Activated CD8-positive, alpha-beta memory T cell treated with anti-CD3 and anti-CD28 coated beads for 4 hours (primary cell): ENCODE measurements around the gene SHD.

ENCODE experiments used
- DNase-seq, 2 donors: peaks; one replicate each; pipeline ENCODE4 v3.0.0-alpha.2; 2020; ENCODE audit warnings: low read depth in 2 of 2

Gene SHD

DNA sequence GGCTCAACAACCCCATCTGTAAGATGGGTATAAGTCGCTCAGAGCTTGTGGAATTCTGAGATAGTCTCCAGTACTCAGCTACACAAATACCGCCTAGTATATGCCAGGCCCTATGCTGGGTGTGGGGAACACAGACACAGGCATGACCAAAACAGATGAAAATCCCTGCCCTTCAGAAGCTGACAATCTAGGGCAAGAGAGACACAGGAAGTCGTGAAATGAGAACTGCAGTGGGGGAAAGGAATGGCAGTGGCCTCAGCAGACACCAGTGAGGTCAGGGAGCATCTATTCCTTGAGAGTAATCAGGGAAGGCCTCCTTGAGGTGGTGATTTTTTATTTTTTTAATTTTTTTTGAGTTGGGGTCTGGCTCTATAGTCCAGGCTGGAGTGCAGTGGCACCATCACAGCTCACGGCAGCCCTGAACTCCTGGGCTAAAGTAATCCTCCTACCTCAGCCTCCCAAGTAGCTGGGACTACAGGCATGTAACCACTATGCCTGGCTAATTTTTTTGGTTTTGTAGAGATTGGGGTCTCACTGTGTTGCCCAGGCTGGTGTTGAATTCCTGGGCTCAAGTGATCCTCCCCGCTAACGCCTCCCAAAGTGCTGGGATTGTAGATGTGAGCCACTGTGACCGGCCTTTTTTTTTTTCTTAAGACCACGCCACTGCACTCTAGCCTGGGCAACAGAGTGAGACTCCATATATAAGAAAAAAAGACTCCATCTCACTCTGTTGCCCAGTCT is 19.9 kb downstream of the SHD start:
- no peak for DNase-seq

DNA sequence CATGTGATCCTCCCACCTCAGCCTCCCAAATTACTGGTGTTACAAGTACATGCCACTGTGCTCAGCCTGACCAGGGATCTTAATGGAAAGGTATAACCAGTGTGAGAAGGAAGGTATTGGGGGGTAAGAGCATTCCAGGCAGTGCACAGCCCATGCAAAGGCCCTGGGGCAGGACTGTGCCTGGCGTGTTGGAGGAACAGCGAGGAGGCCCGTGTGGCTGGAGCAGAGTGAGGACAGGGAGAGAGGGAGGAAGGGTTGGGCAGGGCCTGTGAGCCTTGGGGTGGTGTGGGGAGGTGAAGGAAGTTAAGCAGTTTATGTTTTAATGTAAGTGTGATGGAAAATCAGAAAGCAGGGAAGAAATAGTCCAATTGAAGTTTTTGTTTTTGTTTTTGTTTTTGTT is 21.5 kb downstream of the SHD start:
- no peak for DNase-seq

DNA sequence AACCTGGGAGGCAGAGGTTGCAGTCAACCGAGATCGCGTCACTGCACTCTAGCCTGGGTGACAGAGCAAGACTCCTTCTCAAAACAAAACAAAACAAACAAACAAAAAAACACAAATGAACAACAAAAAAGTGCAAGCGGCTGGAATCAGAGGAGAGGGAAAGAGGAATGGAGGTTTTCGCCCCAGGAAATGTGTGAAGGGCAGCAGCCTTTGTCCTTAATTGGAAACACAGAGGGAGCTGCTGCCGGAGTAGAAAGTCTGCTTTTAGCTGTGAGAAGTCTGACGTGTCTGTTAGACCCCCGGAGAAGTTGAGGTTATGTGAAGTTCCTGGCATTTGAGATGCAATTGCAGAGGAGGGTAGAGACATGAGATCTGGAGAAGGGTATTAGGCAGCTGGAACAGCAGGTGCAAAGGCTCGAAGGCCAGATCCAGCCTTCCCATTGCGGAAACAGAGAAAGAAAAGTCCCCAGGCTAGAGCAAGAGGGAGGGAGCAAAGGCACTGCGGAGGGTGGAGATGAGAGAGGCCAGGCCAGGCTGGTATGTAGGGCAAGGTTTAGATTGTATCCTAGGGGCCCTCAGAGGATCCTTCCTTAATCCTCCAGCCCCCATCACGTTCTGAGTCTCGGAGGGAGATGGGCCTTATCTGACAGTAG is 22.6 kb downstream of the SHD start:
- no peak for DNase-seq

DNA sequence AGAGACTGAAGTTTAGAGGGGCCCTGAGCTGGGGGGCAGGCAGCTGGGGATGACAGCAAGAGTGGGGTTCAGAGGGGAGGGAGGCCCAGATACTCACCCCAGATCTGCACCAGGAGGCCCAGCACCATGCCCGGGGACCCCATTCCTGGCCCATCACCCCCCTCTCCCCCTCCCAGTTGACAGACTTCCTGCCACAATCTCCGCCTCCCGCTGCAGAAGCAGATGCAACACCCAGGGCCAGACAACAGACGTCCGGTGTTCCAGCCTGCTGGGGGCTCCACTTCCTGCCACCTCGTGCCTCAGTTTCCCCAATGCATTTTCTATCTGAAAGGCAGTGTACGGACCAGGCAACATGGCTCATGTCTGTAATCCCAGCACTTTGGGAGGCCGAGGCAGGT is 23.2 kb downstream of the SHD start, which contains the start of gene TMIGD2:
TMIGD2 (minus strand) TSS at position 147 of the 398 bp plus-strand sequence; CDS start at position 143, 4 bp downstream.
- no peak for DNase-seq

DNA sequence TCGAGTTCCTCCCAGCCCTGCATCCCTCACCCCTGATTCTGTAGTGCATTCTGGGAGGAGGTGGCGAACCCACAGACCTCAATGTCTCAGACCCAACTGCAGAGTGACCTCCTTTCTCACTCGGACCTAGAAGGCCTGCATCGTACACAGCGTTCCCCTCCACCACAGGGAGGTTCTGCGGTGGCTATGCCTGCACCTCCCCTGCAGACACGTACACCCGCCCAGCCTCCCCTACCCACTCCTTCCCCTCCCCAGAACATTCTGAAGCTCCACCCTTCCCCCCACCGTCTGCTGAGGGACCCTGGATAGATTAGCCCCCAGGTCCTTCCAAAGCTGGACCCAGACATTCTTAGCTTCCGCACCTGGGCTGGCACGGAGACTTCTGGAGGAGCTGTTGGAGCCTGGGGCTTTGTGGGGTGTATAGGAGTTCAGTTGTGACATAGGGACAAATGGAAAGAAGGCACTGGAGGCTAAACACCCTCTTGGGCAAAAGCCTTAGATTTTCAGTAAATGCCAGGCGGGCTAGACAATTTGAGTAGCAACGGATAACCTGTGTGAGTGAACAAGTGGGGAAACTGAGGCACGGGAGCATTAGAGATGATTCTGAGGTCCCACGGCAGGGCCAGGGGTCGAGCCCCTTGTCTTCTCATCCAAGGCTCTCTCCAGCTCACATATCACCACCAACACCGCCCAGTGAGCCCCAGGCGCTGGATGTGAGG is 24.9 kb downstream of the SHD start:
- no peak for DNase-seq

DNA sequence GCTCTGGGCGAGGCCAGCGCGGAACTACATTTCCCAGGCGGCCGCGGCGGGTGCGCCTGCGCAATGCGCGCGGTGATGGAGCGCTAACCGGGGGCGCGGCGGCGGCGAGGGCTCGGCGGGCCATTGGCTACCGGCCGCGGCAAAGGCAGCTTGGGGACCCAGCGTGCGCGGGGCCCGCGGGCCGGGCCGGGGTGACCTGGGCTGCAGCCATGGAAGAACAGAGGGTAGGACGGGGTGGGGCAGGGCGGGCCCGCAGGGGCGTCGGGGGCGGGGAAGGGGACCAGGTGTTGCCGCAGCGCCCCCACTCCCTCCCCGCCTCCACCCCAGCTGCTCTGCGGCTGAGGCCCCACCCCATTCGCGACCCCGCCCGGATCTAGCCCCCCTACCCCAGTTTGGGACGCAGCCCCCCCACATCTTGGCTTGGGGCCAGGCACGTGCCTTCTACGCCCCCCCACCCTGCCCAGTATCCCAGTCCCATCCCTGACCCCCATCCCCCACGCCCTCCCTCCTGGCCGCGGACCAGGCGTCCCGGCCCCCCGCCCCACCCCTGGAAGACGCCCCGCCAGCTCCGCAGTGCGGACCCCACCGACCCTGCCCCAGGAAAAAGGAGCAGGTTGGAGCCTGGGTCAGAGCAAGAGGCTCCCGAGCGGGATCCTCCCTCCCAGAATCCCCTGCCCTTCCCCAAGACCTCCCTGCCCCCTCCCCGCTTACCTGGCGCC is 25.6 kb downstream of the SHD start, which contains the start of gene FSD1:
FSD1 (plus strand) TSS at position 61 of the 719 bp plus-strand sequence; CDS start at position 210, 149 bp downstream.
- peak in 1 of 2 donors; percentile 38 for DNase-seq

DNA sequence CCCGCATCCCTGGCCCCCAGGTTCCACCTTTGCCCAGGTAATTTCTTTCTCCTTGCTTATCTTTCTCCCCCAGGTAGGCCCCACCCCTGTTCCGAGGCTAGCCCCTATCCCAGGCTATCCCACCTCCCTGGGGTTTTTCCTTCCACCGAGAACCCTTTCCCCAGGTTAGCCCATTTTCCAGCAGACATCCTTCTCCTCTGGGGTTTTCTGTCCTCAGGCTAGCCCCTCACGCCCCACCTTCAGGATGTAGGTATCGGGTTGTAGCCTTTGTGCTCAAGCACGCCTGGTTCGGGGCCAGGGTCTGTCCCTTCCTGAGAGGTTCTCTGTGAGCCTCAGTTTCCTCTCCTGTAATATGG is 26.2 kb downstream of the SHD start:
- no peak for DNase-seq

DNA sequence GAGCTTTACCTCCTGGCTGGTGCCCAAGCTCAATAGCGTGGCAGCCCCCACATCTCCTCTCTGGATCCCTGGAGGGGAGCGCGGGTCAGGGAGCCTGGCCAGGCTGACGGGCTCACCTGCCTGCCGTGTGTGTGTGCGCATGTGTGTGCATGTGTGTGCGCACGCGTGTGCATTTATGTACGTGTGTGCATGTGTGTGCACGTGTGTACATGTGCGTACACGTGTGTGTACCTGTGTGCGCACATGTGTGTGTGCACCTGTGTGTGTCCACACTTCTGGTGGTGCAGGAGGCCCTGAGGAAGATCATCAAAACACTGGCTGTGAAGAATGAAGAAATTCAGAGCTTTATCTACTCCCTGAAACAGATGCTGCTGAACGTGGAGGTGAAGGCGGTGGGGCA is 26.6 kb downstream of the SHD start:
- DNase-seq = no peak

DNA sequence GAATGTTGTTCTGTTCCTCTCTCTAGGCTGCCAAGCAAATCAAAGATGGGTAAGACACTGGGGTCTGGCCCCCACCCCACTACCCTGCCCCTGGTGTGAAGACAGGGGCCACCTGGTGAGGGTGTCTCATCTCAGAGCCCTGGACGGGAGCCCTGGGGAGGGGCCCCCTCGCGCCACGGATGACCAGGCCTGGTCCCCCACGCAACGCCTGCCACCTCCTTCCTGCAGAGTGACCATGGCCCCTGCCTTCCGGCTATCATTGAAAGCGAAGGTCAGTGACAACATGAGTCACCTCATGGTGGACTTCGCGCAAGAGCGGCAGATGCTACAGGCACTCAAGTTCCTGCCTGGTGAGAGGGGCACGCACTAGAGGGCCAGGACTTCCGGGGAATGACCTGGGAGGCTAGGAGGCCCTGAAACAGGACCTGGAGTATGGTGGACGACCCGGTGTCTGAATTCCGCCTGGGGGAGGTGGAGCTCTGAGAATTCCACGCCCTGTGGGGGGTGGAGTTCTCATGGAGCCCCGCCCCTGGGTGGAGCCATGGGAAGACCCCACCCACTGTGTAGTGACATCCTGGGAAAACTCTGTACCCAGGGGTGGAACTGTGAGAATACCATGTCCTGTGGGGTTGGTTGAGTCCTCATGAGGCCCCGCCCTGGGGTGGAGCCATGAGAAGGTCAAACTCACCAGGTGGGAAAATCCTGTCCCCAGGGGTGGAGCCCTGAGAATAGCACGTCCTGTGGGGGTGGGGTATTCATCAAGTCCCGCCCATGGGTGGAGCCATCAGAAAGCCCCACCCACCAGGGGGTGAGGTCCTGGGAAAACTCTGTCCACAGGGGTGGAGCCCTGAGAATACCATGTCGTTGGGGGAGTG is 31.4 kb downstream of the SHD start:
- DNase-seq = no peak

DNA sequence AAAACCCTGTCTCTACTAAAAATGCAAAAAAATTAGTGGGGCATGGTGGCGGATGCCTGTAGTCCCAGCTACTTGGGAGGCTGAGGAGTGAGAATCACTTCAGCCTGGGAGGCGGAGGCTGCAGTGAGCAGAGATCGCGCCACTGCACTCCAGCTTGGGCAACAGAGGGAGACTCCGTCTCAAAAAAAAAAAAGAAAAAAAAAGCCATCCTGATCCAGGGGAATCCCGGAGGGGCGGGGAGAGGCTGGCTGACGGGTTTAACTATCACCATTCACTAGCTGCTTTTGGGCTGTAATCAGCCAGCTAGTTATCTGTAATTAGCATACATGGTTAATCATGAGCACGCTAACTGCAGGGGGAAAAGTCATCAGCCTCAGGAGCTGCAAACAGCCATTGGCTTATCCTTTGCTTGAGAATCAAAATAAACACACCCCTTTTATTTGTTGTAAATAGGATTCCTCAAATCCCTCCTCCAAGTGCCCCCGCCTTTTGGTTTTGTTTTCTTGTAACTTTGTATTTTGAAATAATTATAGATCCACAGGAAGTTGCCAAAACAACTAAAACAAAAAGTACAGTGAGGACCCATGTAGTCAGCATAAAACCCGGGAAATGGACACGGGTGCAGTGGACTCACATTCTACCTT is 34.9 kb downstream of the SHD start:
- DNase-seq = no peak

DNA sequence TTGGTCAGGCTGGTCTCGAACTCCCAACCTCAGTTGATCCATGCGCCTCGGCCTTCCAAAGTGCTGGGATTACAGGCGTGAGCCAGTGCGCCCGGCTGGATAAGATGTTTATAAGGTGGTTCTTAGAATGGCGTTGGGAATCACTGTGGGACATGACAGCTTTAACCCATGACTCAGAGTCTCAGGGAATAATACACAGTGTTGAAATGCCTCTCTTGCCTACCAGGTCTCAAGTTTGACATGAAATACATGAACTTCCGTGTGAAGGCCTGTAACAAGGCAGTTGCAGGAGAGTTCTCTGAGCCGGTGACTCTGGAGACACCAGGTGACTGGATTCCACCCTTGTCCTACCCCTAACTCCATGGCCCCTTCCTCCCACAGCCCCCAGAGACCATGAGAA is 37.9 kb downstream of the SHD start:
- no peak for DNase-seq

DNA sequence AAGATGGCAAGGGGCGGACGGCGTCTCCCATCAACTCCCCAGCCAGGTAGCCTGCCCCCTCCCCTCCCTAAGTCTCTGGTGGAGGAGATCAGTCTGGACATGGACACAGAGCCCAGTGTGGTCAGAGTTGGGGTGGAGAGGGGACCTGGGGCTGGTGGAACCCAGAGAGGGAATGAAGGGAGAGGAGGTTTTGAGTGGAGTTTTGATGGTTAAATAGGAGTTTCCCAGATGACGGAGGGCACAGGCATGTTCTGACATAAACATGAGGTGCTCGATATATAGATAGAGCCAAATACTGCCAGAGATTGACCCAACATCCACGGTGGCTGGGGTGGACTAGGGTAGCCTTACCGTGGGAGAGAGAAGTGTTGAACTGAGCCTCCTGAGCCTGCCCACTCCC is 39.4 kb downstream of the SHD start:
- DNase-seq = no peak

DNA sequence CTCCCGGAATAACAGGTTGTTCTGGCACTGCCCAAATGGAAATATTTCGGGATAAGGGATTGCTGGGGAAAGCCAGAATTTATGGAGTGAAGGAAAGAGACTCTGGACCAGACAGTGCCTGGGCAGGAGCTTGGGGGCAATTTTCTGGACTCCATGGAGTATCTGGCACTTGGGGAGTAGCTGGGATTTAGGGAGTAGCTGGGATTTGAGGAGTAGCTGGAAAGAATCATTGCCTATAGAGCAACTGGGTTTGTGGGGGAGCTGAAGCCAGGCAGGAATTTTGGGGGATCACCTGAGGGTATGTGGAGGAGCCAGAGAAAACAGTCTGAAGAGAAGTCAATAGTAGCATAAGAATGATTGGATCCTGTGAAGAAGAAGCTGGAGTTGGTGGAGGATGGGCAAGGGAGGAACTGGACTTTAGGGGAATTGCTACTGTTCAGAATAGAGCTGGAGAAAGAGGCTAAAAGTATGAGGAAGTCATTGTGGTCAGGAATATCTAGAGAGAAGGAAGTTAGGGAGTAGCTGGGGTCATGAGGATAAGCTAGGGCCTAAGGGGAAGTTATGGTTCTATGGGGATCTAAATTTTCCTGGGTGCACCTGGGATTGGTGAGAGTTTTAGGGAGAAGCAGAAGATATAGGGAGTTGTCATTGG is 40.1 kb downstream of the SHD start:
- DNase-seq = no peak

DNA sequence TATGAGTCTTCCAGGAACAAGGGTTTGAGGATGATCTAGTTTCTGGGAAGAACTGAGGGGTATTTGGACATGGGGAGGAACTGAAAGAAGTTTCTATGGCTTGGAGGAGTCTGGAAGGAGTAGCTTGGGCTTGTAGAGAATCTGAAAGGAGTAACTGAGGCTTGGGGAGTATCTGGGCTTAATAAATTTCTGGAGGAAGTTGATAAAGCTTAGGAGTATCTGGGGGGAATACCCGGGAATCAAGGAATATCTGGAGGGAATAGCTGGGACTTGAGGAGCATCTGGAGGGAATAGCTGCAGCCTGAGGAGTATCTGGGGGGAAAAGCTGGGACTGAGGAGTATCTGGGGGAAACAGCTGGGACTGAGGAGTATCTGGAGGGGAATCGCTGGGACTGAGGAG is 41.4 kb downstream of the SHD start:
- no peak for DNase-seq

DNA sequence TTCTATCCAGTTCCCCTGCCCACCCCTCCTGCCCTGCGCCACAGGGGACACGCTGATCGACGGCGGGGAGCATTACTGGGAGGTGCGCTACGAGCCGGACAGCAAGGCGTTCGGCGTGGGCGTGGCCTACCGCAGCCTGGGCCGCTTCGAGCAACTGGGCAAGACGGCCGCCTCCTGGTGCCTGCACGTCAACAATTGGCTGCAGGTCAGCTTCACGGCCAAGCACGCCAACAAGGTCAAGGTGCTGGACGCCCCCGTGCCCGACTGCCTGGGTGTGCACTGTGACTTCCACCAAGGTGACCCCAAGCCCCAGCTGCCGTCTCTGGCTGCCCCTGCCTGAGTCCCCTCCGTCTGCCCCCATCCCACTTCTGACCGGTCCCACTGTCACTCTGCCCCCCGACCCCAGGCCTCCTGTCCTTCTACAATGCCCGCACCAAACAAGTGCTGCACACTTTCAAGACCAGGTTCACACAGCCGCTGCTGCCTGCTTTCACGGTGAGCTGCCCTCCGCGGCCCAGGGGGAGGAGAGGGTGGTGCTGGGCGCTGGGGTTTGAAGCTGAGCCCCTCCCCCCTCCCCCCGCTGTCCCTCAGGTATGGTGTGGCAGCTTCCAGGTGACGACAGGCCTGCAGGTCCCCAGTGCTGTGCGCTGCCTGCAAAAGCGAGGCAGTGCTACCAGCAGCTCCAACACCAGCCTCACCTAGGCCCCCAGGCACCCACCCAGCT is 44.0 kb downstream of the SHD start:
- DNase-seq = no peak

DNA sequence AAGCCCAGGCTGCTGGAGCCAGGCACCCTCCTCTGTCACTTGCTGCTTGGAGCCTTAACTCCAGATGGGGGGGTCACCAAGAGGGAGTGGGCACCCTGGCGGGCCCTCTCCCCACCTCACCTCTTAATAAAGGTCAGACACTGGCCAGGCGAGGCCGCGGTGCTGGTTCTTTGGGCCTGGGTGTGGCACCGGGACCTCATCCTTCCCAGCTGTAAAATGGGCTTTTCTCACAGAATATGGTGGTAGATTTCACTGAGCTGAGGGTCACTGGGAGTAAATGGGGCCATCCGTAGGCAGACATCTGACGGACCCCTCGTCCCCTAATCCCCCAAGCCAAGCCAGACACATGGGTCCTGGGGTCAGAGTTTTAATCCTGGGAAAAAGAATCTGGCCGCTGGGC is 44.6 kb downstream of the SHD start:
- no peak for DNase-seq

DNA sequence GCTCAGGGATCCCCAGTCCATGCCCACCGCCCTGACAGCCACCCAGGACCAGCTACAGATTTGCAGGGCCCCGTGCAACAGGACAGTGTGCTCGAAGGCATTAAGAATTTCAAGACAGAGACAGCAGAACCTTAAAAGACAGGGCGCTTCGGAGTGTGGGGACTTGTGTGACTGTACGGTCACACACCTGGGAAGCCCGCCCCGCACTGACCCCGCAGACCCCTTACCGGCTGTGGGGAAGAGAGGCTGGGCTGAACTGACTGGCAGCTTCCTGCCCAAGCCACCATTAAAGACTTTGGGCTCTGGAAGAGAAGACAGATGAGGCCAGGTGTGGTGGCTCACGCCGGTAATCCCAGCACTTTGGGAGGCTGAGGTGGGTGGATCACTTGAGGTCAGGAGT is 45.2 kb downstream of the SHD start:
- DNase-seq = no peak

DNA sequence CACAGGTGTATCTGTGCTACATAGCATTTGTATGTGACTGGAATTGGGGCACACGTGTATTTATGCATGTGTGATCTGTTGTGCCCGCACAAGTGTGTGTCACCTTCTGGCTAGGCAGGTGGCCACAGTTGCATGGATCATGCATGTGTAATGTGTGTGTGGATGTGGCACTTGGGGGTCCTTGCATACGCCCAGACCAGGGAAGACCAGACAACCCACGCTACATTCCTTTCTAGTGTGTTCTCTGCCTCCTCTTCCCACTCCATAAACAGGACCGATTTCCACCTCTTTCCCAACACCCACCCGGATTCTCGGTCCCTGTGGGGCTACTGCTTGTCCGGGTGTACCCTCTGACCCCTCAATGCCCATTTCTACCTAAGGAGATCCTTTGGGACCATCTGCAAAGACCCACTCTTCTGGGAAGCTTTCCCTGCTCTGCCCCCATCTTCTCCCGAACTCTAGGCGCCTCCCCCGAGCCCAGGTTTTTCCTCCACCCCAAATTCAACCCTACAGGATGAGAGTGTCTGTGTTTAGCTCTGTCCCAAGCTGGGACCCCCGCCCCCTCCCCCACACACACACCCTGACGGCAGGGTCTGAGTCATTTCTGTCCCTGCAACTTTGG is 47.3 kb downstream of the SHD start:
- DNase-seq = no peak

DNA sequence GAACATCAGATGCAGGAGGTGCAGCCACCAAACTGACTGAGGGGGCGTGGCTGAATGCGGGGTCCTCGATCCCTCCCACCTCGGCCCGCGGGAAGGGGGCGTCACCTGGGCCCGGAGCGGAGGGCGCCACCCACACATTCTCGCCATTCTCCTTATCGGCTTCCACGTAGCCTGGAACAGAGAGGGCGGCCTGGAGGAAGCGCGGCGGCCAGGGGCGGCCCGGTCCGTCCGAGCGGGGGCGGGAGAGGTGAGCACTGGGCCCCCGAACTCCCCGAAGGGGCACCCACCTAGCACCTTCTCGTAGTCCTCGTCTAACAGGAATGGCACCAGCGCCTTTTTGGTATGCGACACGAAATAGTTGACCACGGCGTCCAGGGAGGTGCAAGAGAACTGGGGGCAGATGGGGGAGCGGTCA is 47.8 kb downstream of the SHD start:
- no peak for DNase-seq
